Muscle layer of colon (tissue), 2 donors: ENCODE data around the gene NCOA6.
"Not testable (repeated sequence)": the region's sequence is repeated elsewhere in the genome, so short reads cannot be mapped to it uniquely, and the experiment has no call there.

Source experiments
- H3K27ac ChIP-seq: one replicate; pipeline ENCODE4 v1.7.0; 2013; ENCODE audit warnings: low read depth, mild to moderate bottlenecking, low read length, moderate library complexity
- H3K27me3 ChIP-seq, 2 donors: one replicate each; pipeline ENCODE4 v1.7.0; 2013; ENCODE audit warnings: low read length in 2 of 2, mild to moderate bottlenecking in 2 of 2; ENCODE audit not compliant: insufficient read depth in 2 of 2, control insufficient read depth in 1 of 2
- H3K36me3 ChIP-seq: one replicate; pipeline ENCODE4 v1.7.0; 2013; ENCODE audit warnings: mild to moderate bottlenecking, low read length; ENCODE audit not compliant: insufficient read depth
- H3K4me1 ChIP-seq: one replicate; pipeline ENCODE4 v1.7.0; 2013; ENCODE audit warnings: mild to moderate bottlenecking, low read length; ENCODE audit not compliant: insufficient read depth
- H3K4me3 ChIP-seq, 2 donors: one replicate each; pipeline ENCODE4 v1.7.0; 2013; ENCODE audit warnings: low read length in 2 of 2, low read depth in 1 of 2, mild to moderate bottlenecking in 1 of 2, moderate library complexity in 1 of 2
- H3K9ac ChIP-seq: one replicate; pipeline ENCODE4 v1.7.0; 2013; ENCODE audit warnings: low read length
- H3K9me3 ChIP-seq: one replicate; pipeline ENCODE4 v1.7.0; 2013; ENCODE audit warnings: mild to moderate bottlenecking, low read length
- donor health status: abdominal sarcoma.
- donor health status: Adenocarcinoma of cecum.

Gene NCOA6

DNA sequence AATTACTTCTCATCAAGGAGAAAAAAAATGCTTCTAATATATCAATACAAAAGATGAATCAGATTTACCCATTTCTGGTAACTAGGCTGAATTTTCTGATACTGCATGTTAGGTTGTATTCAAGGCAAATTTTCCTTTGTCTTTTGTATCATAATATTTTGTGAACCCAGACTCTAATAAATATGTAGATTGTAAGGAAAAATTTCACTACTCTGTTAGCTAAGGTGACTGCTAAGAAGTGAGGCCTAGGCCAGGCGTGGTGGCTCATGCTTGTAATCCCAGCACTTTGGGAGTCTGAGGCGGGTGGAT, 108.6 kb downstream of the NCOA6 start:
- Histone ChIP-seq H3K4me3 (no peak overlapping the region), H3K9me3 (no peaks in the 10 kb centered on the region), H3K9ac (no peak overlapping the region), H3K27ac (no peak overlapping the region), H3K36me3 (peaks cover 36% of the 10 kb centered on the region), H3K27me3 (no peaks in the 10 kb centered on the region), H3K4me1 (no peaks in the 10 kb centered on the region)

DNA sequence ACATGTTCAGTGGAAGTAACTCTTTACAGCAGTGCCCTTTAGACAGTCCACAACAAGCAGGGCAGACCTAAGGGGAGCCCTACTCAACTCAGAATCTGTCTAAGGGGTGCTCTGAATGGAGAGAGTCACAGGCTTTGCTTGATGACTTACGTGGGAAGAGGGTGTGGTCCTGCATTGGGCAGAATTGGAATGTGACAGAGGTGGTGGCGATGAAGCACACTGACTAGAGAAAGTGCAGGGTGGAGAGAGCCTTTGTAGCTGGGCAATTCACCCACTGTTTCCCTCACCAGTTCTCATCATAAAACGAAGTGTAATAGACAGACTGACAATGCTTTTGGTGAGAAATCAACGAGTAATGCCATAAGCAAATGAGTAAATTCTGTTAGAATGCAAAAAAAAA, 110.1 kb downstream of the NCOA6 start:
- Histone ChIP-seq H3K36me3 (peaks cover 45% of the 10 kb centered on the region), H3K4me3 (no peak overlapping the region), H3K9me3 (no peaks in the 10 kb centered on the region), H3K4me1 (peaks cover 5% of the 10 kb centered on the region), H3K9ac (no peak overlapping the region), H3K27me3 (no peaks in the 10 kb centered on the region), H3K27ac (no peak overlapping the region)

DNA sequence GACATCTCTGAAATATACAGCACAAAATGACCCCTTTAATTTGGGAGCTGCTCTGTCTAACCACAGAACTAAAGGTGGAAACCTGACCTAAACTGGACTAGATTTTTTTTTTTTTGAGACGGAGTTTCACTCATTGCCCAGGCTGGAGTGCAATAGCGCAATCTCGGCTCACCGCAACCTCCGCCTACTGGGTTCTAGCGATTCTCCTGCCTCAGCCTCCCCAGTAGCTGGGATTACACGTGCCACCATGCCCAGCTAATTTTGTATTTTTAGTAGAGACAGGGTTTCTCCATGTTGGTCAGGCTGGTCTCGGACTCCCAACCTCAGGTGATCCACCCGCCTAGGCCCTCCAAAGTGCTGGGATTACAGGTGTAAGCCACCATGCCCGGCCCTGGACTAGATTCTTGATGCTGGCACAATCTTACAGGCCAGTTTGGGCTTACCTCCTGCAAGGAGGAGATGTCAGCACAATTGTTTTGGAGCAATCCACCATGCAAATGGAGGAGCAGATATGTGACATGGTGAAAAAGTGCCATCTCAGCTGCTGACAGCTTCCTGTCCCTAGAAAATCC, 111.4 kb downstream of the NCOA6 start:
- H3K27me3 ChIP-seq, H3K9me3 ChIP-seq, H3K4me1 ChIP-seq, H3K4me3 ChIP-seq, H3K27ac ChIP-seq, H3K9ac ChIP-seq: not testable (repeated sequence)
- peaks cover 45% of the 10 kb centered on the region for H3K36me3 ChIP-seq

DNA sequence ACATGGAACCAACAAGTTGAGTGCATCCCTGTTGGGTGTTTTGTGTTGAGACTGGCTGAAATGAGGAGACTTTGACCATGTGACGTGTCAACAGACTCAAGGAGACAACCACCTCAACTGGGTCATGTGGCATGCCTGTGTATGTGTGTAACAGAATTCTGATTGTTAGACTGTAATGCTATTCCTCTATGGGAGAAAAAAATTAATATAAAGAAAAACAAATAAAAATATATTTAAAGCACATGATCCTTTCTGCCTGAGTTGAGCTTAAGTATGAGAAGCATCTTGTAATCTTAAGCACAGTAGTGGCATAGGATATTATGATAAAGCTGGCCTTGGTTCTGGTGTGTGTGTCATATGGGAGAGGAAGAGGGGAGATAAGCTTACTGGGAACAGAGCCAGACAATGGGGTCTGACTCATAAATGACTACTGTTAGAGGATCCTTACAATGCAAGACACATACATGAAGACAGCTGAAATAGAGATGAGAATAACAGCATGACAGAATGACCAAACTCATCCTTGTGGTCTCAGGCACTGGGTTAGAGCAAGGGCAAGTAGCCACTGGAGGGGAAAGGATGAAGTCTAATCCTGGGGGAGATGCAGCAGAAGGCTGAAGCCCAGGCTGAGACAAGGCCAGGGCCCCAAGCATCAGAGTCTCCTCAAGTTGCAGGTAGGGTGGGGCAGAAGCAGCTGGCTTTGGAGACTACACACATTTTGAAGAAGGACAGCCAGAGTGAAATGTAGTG, 112.1 kb downstream of the NCOA6 start:
- no peak overlapping the region for H3K4me3 ChIP-seq
- no peaks in the 10 kb centered on the region for H3K27me3 ChIP-seq
- H3K4me1 ChIP-seq = peaks cover 7% of the 10 kb centered on the region
- no peaks in the 10 kb centered on the region for H3K9me3 ChIP-seq
- H3K9ac ChIP-seq = no peak overlapping the region
- H3K36me3 ChIP-seq = peaks cover 45% of the 10 kb centered on the region
- H3K27ac ChIP-seq = no peak overlapping the region

DNA sequence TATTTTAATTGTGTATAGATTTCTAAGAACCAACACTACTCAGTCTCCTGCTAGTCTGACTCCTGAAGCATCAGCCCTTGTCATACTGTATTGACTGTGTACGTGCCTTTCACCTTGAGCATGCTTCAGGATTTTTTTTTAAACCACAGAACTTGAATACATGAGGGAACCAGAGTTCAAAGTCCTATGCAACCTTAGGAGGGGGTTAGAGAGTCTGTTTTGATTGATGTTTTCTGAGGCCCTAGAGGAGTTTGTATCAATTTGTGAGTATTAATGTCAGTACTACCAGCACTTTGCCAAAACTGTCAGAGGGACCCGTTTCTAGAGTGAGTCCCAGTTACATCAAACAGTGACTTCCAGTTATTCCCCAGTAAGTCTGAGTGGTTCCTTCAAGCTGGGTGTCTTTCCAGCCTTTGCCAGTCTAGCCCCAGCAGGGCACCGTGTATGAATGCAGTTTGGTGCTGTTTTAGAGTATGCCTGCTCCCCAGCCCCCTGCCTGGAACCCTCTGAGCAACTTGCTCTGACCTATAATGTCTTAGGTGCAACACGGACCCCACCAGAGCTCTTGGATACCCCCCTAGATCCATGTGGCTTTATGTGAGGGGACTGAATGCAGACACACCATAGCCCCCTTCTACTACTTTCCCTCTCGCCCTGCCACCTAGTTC, 112.8 kb downstream of the NCOA6 start:
- Histone ChIP-seq H3K4me1 (peaks cover 7% of the 10 kb centered on the region), H3K4me3 (no peak overlapping the region), H3K9me3 (no peaks in the 10 kb centered on the region), H3K27me3 (no peaks in the 10 kb centered on the region), H3K9ac (no peak overlapping the region), H3K36me3 (peaks cover 39% of the 10 kb centered on the region), H3K27ac (no peak overlapping the region)

DNA sequence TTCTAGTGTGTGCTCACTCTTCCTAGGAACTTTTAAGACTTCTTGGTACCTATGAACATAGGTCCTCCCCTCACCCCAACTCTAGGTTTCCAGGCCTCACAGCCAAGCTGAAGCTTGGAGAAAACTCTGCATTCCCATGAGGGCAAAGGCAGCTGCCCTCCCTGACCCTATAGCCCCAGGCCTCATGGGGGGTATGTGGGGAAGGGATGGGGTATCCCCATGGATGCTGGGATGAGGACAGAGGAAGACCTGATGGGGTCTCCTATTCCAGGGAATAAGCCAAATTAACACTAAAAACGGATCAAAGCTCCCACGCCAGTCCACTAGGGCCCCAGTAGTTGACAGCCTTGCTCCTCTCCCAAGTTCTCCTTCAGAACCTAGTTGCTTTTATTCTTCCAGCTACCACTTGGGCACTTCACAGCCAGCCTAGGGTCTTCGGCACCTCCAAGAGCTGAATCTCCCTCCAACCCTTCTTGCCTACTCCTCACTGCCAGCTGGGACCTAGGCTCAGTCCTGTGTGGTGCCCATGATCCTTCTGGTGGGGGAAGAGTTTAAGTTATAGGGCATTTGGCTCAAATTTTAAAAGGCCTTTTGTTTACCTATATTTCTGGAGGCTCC, 113.5 kb downstream of the NCOA6 start:
- H3K9me3 ChIP-seq = no peaks in the 10 kb centered on the region
- H3K27me3 ChIP-seq = no peaks in the 10 kb centered on the region
- H3K36me3 ChIP-seq = peaks cover 38% of the 10 kb centered on the region
- H3K27ac ChIP-seq = no peak overlapping the region
- no peak overlapping the region for H3K4me3 ChIP-seq
- H3K4me1 ChIP-seq = peaks cover 7% of the 10 kb centered on the region
- no peak overlapping the region for H3K9ac ChIP-seq

DNA sequence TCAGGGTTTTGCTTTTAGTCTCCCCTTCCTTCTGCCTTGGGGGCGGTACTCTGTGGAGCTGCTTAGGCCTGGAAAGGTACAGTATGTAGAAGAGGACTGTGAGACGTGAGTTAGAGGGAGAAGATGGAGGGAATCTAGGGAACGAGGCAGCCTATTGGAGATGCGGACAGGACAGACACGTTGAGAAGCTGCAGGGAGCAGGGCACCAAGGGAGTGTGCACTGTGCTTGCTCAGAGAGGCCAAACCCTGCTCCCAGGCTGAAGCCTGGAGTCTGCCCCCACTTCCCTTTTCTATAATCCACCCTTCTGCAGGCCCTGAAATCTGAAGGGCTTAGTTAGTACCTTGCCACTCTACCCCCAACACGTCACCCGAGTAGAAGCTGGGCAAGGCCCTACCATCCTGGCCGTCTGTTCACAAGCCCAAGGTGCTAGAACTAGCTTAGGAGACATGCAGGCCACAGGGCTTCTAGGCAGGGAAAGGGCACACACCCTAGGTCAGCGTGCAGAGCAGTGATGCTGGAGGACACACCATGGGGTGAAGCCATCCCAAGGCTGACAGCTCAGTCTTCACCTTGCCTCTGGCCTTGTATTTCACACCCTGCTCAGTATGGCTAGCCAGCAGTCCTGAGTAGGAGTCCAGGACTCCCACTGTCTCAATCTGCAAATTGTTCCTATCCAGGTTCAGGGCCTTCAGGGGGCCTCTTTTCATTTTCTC, 114.4 kb downstream of the NCOA6 start:
- H3K4me3 ChIP-seq = peak overlapping the region; percentile 4 to 72
- H3K9ac ChIP-seq = peak overlapping the region; percentile 61
- H3K9me3 ChIP-seq = no peaks in the 10 kb centered on the region
- H3K36me3 ChIP-seq = peaks cover 38% of the 10 kb centered on the region
- no peaks in the 10 kb centered on the region for H3K27me3 ChIP-seq
- peak overlapping the region; percentile 94 for H3K27ac ChIP-seq
- H3K4me1 ChIP-seq = peaks cover 11% of the 10 kb centered on the region

DNA sequence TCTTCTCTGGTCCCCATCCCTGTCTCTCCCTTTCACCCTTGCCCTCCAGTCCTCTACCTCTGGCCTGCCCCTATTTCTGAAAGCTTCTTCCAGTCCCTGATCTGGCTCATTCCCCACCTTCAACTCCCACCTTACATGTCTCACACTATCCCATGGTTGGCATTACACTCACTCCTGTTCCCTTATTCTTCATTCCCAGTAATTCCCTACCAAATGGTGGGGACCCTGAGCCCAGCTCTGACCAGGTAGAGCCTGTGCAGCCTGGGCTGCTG, 114.9 kb downstream of the NCOA6 start:
- peaks cover 16% of the 10 kb centered on the region for H3K4me1 ChIP-seq
- no peaks in the 10 kb centered on the region for H3K27me3 ChIP-seq
- H3K27ac ChIP-seq = peak overlapping the region; percentile 94
- H3K4me3 ChIP-seq = peak overlapping the region; percentile 43 to 72
- H3K9me3 ChIP-seq = no peaks in the 10 kb centered on the region
- peak overlapping the region; percentile 61 for H3K9ac ChIP-seq
- H3K36me3 ChIP-seq = peaks cover 38% of the 10 kb centered on the region

DNA sequence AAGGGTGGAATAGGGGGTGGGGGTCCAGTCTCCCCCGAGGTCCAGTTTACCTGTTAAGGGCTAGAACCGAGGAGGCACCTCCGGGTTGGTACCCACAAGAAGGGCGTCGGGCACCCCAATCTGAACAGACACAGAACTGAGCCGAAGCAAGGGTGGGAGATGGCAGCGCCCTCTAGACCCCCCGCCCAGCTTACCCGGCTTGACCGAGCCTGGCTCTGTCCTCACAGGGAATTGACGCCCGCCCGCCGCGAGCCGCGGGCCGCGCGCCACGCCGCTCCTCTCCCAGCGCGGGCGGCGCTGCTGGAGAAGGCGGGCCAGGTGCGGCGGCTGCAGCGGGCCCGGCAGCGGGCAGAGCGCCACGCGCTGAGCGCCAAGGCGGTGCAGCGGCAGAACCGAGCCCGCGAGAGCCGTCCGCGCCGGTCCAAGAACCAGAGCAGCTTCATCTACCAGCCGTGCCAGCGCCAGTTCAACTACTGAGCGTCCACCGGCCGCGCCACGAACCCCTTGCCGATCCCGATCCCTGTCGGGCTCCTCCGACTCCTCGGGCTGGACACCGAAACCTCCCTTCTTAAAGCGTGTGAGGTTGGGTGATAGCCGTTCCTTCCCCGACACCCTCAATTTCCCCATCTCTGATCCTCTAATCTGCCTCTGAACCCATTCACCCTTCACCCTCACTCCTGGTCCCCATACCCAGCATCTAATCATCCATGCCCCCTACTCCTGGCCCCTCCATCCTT, 115.5 kb downstream of the NCOA6 start:
- Histone ChIP-seq H3K27me3 (no peaks in the 10 kb centered on the region), H3K9ac (peak overlapping the region; percentile 80), H3K9me3 (no peaks in the 10 kb centered on the region), H3K27ac (peak overlapping the region; percentile 94), H3K36me3 (peaks cover 34% of the 10 kb centered on the region), H3K4me3 (peak overlapping the region; percentile 43 to 72), H3K4me1 (peaks cover 21% of the 10 kb centered on the region)

DNA sequence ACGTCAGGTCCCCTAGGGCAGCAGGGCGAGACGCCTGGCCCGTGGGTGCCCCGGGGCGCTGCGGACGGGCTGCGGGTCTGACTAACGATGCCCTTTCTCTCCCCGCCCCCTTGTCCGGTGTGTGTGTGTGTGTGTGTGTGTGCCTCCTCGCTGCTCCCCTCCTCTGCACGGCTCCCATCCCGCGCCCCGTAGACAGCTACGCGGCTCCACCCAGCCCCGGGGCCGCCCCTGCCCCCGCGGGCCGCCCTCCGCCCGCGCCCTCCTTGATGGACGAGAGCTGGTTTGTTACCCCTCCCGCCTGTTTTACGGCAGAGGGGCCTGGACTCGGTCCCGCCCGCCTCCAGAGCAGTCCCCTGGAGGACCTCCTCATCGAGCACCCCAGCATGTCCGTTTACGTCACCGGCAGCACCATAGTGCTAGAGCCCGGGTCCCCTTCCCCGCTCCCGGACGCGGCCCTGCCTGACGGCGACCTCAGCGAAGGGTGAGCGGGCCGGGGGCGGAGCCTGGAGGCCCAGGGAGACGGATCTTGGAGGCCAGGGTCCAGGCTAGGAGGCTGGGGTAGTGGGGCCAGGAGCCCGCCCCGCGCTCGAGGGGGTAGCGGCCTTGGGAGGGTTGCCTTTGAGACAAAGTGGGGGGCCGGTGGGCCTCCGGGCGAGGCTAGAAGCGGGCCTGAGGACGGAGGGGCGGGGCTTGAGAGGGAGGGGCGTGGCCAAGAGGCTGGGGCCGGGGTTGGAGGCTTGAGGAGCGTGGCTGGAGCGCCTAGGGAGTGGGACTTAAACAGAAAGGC, 116.2 kb downstream of the NCOA6 start:
- Histone ChIP-seq H3K9me3 (no peaks in the 10 kb centered on the region), H3K36me3 (peaks cover 27% of the 10 kb centered on the region), H3K4me1 (peaks cover 24% of the 10 kb centered on the region), H3K4me3 (peak overlapping the region; percentile 43 to 72), H3K27ac (peak overlapping the region; percentile 94), H3K9ac (peak overlapping the region; percentile 80), H3K27me3 (no peaks in the 10 kb centered on the region)
